K562 (cell line): ENCODE data around the gene PTGER3. TPM values are rescaled to one million over a fixed set of nuclear protein-coding genes. Genes with fewer than 3 reads are reported as not detected.
"Not testable (repeated sequence)": the region's sequence is repeated elsewhere in the genome, so short reads cannot be mapped to it uniquely, and the experiment has no call there.

ENCODE experiments used
- ATF4 ChIP-seq: fragments of 450-650 bp; formaldehyde crosslinking; IDR thresholded peaks from 2 replicates; pipeline ENCODE4 v1.4.0; 2022; ENCODE audit warnings: mild to moderate bottlenecking, moderate library complexity
- BACH1 ChIP-seq: fragments of 200-800 bp; sonication (Bioruptor generic); IDR thresholded peaks from 2 replicates; pipeline ENCODE4 v1.6.1; 2016; ENCODE audit warnings: missing genetic modification characterization, missing compliant biosample characterization
- CBFA2T3 ChIP-seq: fragments of 450-650 bp; IDR thresholded peaks from 2 replicates; pipeline ENCODE4 v1.6.1; 2017
- GABPA ChIP-seq: fragments of 200-800 bp; sonication (Bioruptor generic); conservative IDR thresholded peaks from 2 replicates; pipeline ENCODE4 v1.6.1; 2016; ENCODE audit warnings: low read depth, missing genetic modification characterization, missing compliant biosample characterization
- GTF2E2 ChIP-seq: fragments of 200-800 bp; sonication (Bioruptor generic); IDR thresholded peaks from 2 replicates; pipeline ENCODE4 v1.6.1; 2016; ENCODE audit warnings: missing genetic modification characterization, missing compliant biosample characterization
- KLF1 ChIP-seq: fragments of 450-650 bp; IDR thresholded peaks from 2 replicates; pipeline ENCODE4 v1.6.1; 2016; ENCODE audit warnings: missing genetic modification characterization, missing compliant biosample characterization
- NFRKB ChIP-seq: fragments of 450-650 bp; IDR thresholded peaks from 2 replicates; pipeline ENCODE4 v1.6.1; 2016; ENCODE audit warnings: low read depth
- NR2C2 ChIP-seq, 2 experiments: fragments of 200-800 bp in 1 of 2; sonication (Bioruptor generic) in 1 of 2; sonication (generic) in 1 of 2; formaldehyde crosslinking in 1 of 2; IDR thresholded peaks; 2 replicates each; pipeline versions ENCODE4 v1.6.1 to v1.8.0; 2016 to 2022; ENCODE audit warnings: mild to moderate bottlenecking in 1 of 2, missing compliant biosample characterization in 1 of 2, missing genetic modification characterization in 1 of 2, missing genetic modification reagents in 1 of 2
- NR4A1 ChIP-seq, 2 experiments: fragments of 250-450 bp in 1 of 2; fragments of 450-650 bp in 1 of 2; sonication (Bioruptor Pico) in 1 of 2; IDR thresholded peaks; 2 replicates each; pipeline versions ENCODE4 v1.4.0 to v1.6.1; 2016 to 2020; ENCODE audit warnings: mild to moderate bottlenecking in 2 of 2, missing compliant biosample characterization in 1 of 2, missing genetic modification characterization in 1 of 2, moderate library complexity in 1 of 2
- PKNOX1 ChIP-seq: fragments of 450-650 bp; IDR thresholded peaks from 2 replicates; pipeline ENCODE4 v1.6.1; 2016
- POLR2H ChIP-seq: IDR thresholded peaks from 2 replicates; pipeline ENCODE4 v1.6.1; 2016; ENCODE audit warnings: missing genetic modification characterization, low read depth, mild to moderate bottlenecking, control low read depth, missing compliant biosample characterization, moderate library complexity
- RFX1 ChIP-seq: fragments of 450-650 bp; IDR thresholded peaks from 2 replicates; pipeline ENCODE4 v1.6.1; 2016; ENCODE audit warnings: mild to moderate bottlenecking, moderate library complexity
- SMAD3 ChIP-seq: fragments of 450-650 bp; formaldehyde crosslinking; conservative IDR thresholded peaks from 2 replicates; pipeline ENCODE4 v1.4.0; 2020; ENCODE audit warnings: mild to moderate bottlenecking
- SRF ChIP-seq, 2 experiments: fragments of 250-450, 450-650 bp in 1 of 2; sonication (Bioruptor Pico) in 1 of 2; sonication (generic) in 1 of 2; formaldehyde crosslinking; IDR thresholded peaks; 2 replicates each; pipeline versions ENCODE4 v1.5.0 to v1.5.1; 2020 to 2022; ENCODE audit warnings: mild to moderate bottlenecking in 1 of 2, missing genetic modification reagents in 1 of 2
- TEAD1 ChIP-seq, 2 experiments: fragments of 450-650 bp in 1 of 2; sonication (generic) in 1 of 2; formaldehyde crosslinking; IDR thresholded peaks; 2 replicates each; pipeline versions ENCODE4 v1.4.0 to v1.8.0; 2020 to 2022; ENCODE audit warnings: mild to moderate bottlenecking in 2 of 2, missing genetic modification reagents in 1 of 2
- ZKSCAN8 ChIP-seq: fragments of 200-800 bp; sonication (Bioruptor generic); IDR thresholded peaks from 2 replicates; pipeline ENCODE4 v1.6.1; 2016; ENCODE audit warnings: missing genetic modification characterization, missing compliant biosample characterization
- ZNF175 ChIP-seq: fragments of 200-800 bp; sonication (Bioruptor generic); IDR thresholded peaks from 2 replicates; pipeline ENCODE4 v1.6.1; 2016; ENCODE audit warnings: low read depth, mild to moderate bottlenecking, missing genetic modification characterization, missing compliant biosample characterization
- ZNF395 ChIP-seq: fragments of 200-800 bp; sonication (Bioruptor generic); IDR thresholded peaks from 2 replicates; pipeline ENCODE4 v1.6.1; 2017; ENCODE audit warnings: missing genetic modification characterization, missing compliant biosample characterization
- ZNF589 ChIP-seq: fragments of 200-800 bp; sonication (Bioruptor generic); IDR thresholded peaks from 2 replicates; pipeline ENCODE4 v1.6.1; 2016; ENCODE audit warnings: low read depth, missing genetic modification characterization, missing compliant biosample characterization
- ZNF644 ChIP-seq: fragments of 200-800 bp; sonication (Bioruptor generic); IDR thresholded peaks from 2 replicates; pipeline ENCODE4 v1.6.1; 2016; ENCODE audit warnings: low read depth, missing genetic modification characterization, missing compliant biosample characterization
- polyA plus RNA-seq, 8 experiments: library from polyadenylated mRNA; depleted of rRNA in 4 of 8; stranded (reverse) in 5 of 8; unstranded in 3 of 8; fragments of >200 nt; fragmentation: Nextera tagmentation in 2 of 8; fragmentation: Illumina TruSeq in 1 of 8; extraction: Ambion mirVana in 2 of 8; extraction: Trizol in 1 of 8; gene quantifications; 2 replicates each; pipeline versions ENCODE4 v1.2.1 to v1.2.3, GENCODE V29; 2011 to 2014; ENCODE audit warnings: inconsistent platforms in 1 of 8, missing spikeins in 1 of 8
- total RNA-seq, 7 experiments: library from RNA; depleted of rRNA in 6 of 7; stranded (reverse); fragments of >200 nt in 6 of 7; fragmentation: Illumina TruSeq in 2 of 7; extraction: Trizol in 2 of 7; gene quantifications; 2 replicates each; pipeline versions ENCODE4 v1.2.1 to v1.2.3, GENCODE V29; 2011 to 2021; ENCODE audit warnings: low replicate concordance in 1 of 7

PTGER3 gene
- total and polyA plus RNA-seq, 9 of the 15 experiments (the other 6 are each of a cell fraction or from before 2014, with no cell fraction given): 3.8 to 28.5 (median 14.2) TPM

- TF ChIP-seq ATF4: 0 out of 2 replicates have a peak, but pooled peaks have one; percentile 57
- TF ChIP-seq CBFA2T3: peak; percentile 5; the same call in 1 of the 2 replicates
- 0 out of 2 replicates have a peak, but pooled peaks have one; percentile 15 for TF ChIP-seq SMAD3 (CRISPR knock-in tag)
- peak; percentile 59 for TF ChIP-seq RFX1
- TF ChIP-seq ZKSCAN8 (CRISPR knock-in tag): 0 out of 2 replicates have a peak, but pooled peaks have one; percentile 69
- 0 out of 2 replicates have a peak, but pooled peaks have one; percentile 3 for TF ChIP-seq PKNOX1
- TF ChIP-seq NR4A1, NR2C2 (CRISPR knock-in tag; IDR thresholded peaks at IDR 0.05): not testable (repeated sequence)
- TF ChIP-seq NR4A1 (tag; IDR thresholded peaks at IDR 0.05): peak; percentile 75; the same call in 1 of the 2 replicates
- peak; percentile 63 for TF ChIP-seq NR2C2 (tag; IDR thresholded peaks at IDR 0.05)
- peak; percentile 86 for TF ChIP-seq ZNF395 (CRISPR knock-in tag)
- TF ChIP-seq ZNF589 (CRISPR knock-in tag): peak; percentile 73
- TF ChIP-seq GTF2E2 (tag): 0 out of 2 replicates have a peak, but pooled peaks have one; percentile 18
- TF ChIP-seq KLF1 (tag): 0 out of 2 replicates have a peak, but pooled peaks have one; percentile 51
- peak; percentile 56 for TF ChIP-seq BACH1 (tag)
- peak; percentile 47; the same call in 1 of the 2 replicates for TF ChIP-seq NFRKB
- TF ChIP-seq GABPA (tag): peak; percentile 56
- TF ChIP-seq ZNF175 (CRISPR knock-in tag): peak; percentile 66; the same call in 1 of the 2 replicates
- TF ChIP-seq POLR2H (tag): peak; percentile 44; the same call in 1 of the 2 replicates
- TF ChIP-seq TEAD1 (CRISPR knock-in tag; IDR thresholded peaks at IDR 0.05): peak in 1 of 2 experiments; percentile 59; a peak in 1 of 4 replicates
- peak; percentile 67; the same call in 1 of the 2 replicates for TF ChIP-seq ZNF644 (tag)
- TF ChIP-seq SRF (CRISPR knock-in tag; IDR thresholded peaks at IDR 0.05): peak; percentile 83 to 96; a peak in 3 of 4 replicates
Measured at GRCh38 chr1:70985776-70986225, 61.8 kb downstream of the PTGER3 start (continued).
